Right atrium auricular region (tissue), 2 donors: ENCODE data around the gene MAFG. TPM values are rescaled to one million over a fixed set of nuclear protein-coding genes. Genes with fewer than 3 reads are reported as not detected.

Experiments used
- DNase-seq: peaks from one replicate; pipeline ENCODE4 v3.0.0-alpha.2; 2019; ENCODE audit warnings: low spot score
- H3K27ac ChIP-seq, 2 donors: fragments of 200-600 bp; sonication (generic); 1 replicate in 1 of 2; 2 replicates in 1 of 2; pipeline ENCODE4 v1.5.1; 2016 to 2019
- H3K27me3 ChIP-seq, 2 donors: fragments of 200-600 bp; sonication (generic); one replicate each; pipeline versions ENCODE4 v1.5.1 to v1.6.0; 2017 to 2019
- H3K36me3 ChIP-seq: fragments of 200-600 bp; sonication (generic); one replicate; pipeline ENCODE4 v1.5.1; 2016
- H3K4me1 ChIP-seq, 2 donors: fragments of 200-600 bp; sonication (generic); one replicate each; pipeline versions ENCODE4 v1.5.1 to v1.6.0; 2017 to 2019
- H3K4me3 ChIP-seq, 2 donors: fragments of 200-600 bp; sonication (generic); 1 replicate in 1 of 2; 2 replicates in 1 of 2; pipeline ENCODE4 v1.5.1; 2017 to 2019; ENCODE audit warnings: mild to moderate bottlenecking in 1 of 2, moderate library complexity in 1 of 2
- H3K9me3 ChIP-seq, 2 donors: fragments of 200-600 bp; sonication (generic); one replicate each; pipeline ENCODE4 v1.5.1; 2019
- CTCF ChIP-seq, 2 donors: fragments of 200-600 bp; sonication (generic); IDR thresholded peaks; one replicate each; pipeline ENCODE4 v1.5.1; 2019; ENCODE audit warnings: antibody characterized with exemption in 2 of 2
- total RNA-seq, 2 donors: library from RNA; depleted of rRNA; stranded (reverse); fragments of >200 nt; gene quantifications; one replicate each; pipeline ENCODE4 v1.1.0, GENCODE V29; 2016

MAFG gene
- total RNA-seq, 2 donors from 2014 or later = 21.8 to 26.5 TPM

DNA sequence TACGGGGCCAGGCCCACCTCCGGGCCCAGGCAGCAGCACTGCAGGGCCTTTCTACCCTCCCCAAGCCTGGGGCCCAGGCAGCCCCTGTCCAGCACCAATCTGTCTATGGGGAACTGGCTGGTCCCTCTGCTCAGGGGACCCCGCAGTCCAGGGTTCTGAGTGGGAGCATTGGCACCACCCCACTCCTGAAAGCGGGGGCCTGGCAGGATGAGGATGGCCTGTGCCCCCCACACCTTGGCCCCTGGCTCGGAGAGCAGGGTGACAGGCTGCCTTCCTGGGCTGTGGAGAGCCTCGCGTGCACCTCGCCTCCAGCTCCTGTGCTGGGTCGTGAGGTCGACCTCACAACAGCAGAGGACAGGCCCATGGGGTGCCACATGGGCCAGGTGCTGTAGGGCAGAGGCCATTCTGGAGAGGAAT is 24.1 kb downstream of the MAFG start:
- no peak for DNase-seq
- Histone ChIP-seq H3K4me1 (peaks cover 0 to 12% of the 10 kb centered on the region in 2 donors), H3K36me3 (peaks cover 19% of the 10 kb centered on the region), H3K9me3 (no peaks in the 10 kb centered on the region), H3K27me3 (no peaks in the 10 kb centered on the region), H3K4me3 (no peak overlapping the region), H3K27ac (no peak overlapping the region)
- TF ChIP-seq CTCF (IDR thresholded peaks at IDR 0.05) = no peak

DNA sequence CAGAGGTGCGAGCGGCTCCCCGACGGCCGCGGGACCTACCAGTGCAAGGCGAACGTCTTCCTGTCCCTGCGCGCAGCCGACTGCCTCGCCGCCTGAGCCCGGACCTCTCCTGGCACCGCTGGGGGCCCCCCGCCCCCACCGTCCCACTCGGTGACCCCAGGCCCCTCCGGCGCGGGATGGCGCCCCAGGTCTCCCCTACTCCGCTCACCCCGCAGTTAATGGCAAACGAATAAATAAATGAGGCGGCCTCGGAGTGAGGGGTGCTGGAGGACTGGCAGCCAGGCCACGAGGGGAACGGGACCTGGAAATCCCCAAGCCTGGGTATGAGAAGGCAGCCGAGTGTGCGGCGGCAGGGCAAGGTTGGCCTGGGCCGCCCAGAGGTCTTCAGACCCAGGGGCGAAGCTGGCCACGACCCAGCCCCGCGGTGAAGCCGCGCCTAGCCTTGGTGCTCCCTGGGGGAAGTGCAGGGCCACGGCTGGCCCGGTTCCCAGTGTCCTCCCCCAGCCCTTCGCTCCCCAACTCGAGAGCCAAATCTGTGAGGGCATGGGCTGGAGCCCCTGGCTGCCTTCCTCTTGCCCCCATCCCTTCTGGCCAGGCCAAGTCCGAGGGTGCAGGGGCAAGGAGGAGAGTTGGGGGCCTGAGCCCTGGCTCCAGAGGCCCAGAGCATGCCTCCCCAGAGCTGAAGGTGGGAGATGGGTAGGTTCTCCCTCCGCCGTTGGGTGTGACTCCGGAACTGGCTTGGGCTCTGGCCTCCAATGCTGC is 24.7 kb downstream of the MAFG start:
- Histone ChIP-seq H3K4me3 (peak overlapping the region in 1 of 2 donors; percentile 46), H3K36me3 (peaks cover 25% of the 10 kb centered on the region)
- no peak for TF ChIP-seq CTCF (IDR thresholded peaks at IDR 0.05)

GRCh38 chr17:81902023-81902652 is 25.4 kb downstream of the MAFG start, which contains the start of gene NPB:
Gene NPB (plus strand): TSS chr17:81902238. CDS start chr17:81902278, 40 bp downstream.
- Histone ChIP-seq H3K4me1 (peaks cover 0 to 12% of the 10 kb centered on the region in 2 donors), H3K4me3 (peak within 1 kb of the TSS; percentile 24 to 46), H3K27me3 (no peaks in the 10 kb centered on the region), H3K9me3 (no peaks in the 10 kb centered on the region), H3K27ac (no peak within 1 kb of the TSS), H3K36me3 (peaks cover 32% of the 10 kb centered on the region)
- no peak for DNase-seq
- TF ChIP-seq CTCF (IDR thresholded peaks at IDR 0.05) = no peak

More for the DNA sequence above, 24.7 kb downstream of the MAFG start:
- H3K9me3 ChIP-seq = no peaks in the 10 kb centered on the region
- no peak overlapping the region for H3K27ac ChIP-seq
- H3K27me3 ChIP-seq = no peaks in the 10 kb centered on the region
- H3K4me1 ChIP-seq = peaks cover 0 to 12% of the 10 kb centered on the region in 2 donors
- DNase-seq = no peak

DNA sequence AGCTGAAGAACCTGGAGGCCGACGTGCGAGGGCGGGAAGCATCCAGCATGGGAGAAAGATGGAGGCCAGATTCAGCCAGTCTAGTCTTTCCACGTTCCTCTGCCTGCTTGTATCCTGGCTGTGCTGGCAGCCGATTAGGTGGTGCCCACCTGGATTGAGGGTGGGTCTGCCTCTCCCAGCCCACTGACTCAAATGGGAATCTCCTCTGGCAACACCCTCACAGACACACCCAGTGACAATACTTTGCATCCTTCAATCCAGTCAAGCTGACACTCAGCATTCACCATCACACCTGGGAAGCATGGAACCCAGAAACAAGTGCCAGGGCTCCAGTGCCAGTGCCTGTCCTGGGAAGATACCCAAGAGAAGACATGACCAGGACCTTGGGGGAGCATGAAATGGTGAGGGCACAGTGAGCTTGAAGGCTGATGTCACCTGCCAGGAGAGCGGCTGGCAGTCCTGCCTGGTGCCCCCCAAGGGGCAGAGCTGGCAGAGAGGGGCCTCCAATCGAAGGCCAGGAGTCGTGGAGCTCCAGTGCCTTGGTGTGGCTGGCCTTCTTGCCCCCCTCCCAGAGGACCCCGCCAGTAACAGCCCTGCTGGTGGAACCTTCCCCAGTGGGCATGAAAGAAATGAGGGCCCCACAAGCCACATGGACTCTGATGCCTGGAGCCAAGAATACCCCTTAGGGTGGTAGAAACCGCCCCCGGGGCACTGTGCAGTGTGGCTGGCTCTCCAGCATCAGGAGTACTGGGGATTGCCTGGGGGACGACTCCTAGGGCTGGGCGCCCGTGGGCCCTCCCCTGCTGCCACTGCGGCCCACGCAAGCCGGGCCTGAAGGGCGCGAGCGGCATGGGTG is 26.1 kb downstream of the MAFG start:
- H3K36me3 ChIP-seq = peaks cover 39% of the 10 kb centered on the region
- H3K4me1 ChIP-seq = peaks cover 0 to 12% of the 10 kb centered on the region in 2 donors
- no peaks in the 10 kb centered on the region for H3K9me3 ChIP-seq
- no peak overlapping the region for H3K27ac ChIP-seq
- H3K4me3 ChIP-seq = peak overlapping the region in 1 of 2 donors; percentile 46
- no peaks in the 10 kb centered on the region for H3K27me3 ChIP-seq
- no peak for DNase-seq
- TF ChIP-seq CTCF (IDR thresholded peaks at IDR 0.05) = no peak

GRCh38 chr17:81900181-81900820 is 27.2 kb downstream of the MAFG start:
- Histone ChIP-seq H3K27me3 (no peaks in the 10 kb centered on the region), H3K4me3 (no peak overlapping the region), H3K36me3 (peaks cover 49% of the 10 kb centered on the region), H3K27ac (no peak overlapping the region), H3K9me3 (no peaks in the 10 kb centered on the region), H3K4me1 (peaks cover 0 to 12% of the 10 kb centered on the region in 2 donors)
- DNase-seq = no peak
- TF ChIP-seq CTCF (IDR thresholded peaks at IDR 0.05) = no peak
